ENCODE results near the gene SLC24A4. TPM values are rescaled to one million over a fixed set of nuclear protein-coding genes. Genes with fewer than 3 reads are reported as not detected.

Gene SLC24A4
- total and polyA plus RNA-seq, 2 donors (not counting 3 experiments of a cell fraction or from before 2014, with no cell fraction given) = 0.07 to 0.08 TPM

DNA sequence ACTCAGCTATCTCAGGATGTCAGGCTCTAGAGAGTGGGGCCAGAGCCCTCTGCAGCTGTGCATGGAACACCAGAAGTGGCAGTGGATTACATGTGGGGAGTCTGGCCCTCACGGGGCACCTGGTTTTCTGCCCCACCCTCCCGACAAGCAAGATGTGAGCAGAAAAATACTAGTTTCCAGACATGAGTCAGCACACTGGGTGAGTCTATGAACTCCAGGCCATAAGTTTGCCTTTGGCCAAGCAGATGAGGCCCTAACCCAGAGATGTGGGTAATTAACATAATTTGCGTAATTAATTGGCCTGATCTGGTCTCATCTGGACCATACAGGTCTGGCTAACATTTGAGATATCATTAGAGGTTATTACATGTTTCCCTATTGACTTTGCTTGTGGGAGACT is 37.7 kb upstream of the SLC24A4 start:
- no peaks in the 10 kb centered on the region for H4K20me1 ChIP-seq (replicated peaks; ENCODE audit: control insufficient read depth, extremely low read depth, insufficient read depth, low read length)
- H3K9me3 ChIP-seq (replicated peaks; ENCODE audit: control insufficient read depth, insufficient read depth, low read length) = no peaks in the 10 kb centered on the region
- no peak overlapping the region for H3K4me3 ChIP-seq (replicated peaks in 1 of 3; ENCODE audit: insufficient read depth in 1 of 3, low read depth in 1 of 3, low read length in 3 of 3)
- H3K4me1 ChIP-seq (ENCODE audit: control insufficient read depth, extremely low read depth, insufficient read depth, low read length) = no peaks in the 10 kb centered on the region
- no peak overlapping the region for H3K4me2 ChIP-seq (ENCODE audit: insufficient read depth, low read length)
- CTCF ChIA-PET = no interaction called here
- no peak for TF ChIP-seq EZH2 (IDR thresholded peaks at IDR 0.05; ENCODE audit: borderline replicate concordance, low read depth, low read length, severe bottlenecking)
- TF ChIP-seq FOS (IDR thresholded peaks at IDR 0.05; ENCODE audit: borderline replicate concordance, insufficient read depth, low read length) = no peak
- no peak for DNase-seq (ENCODE audit: low read depth, low spot score)
- H3K79me2 ChIP-seq (ENCODE audit: control insufficient read depth, insufficient read depth, low read length) = no peaks in the 10 kb centered on the region
- no peaks in the 10 kb centered on the region for H3K27me3 ChIP-seq (ENCODE audit: control insufficient read depth in 2 of 2, insufficient read depth in 2 of 2, low read length in 2 of 2)
- no peak overlapping the region for H3K27ac ChIP-seq (ENCODE audit: insufficient read depth, low read depth, low read length)
- intact Hi-C loops (cut with micrococcal nuclease) = no loop called here
- BruUV-seq (replicated peaks) = no TSS peak
- FAIRE-seq = no peak
- POLR2A ChIA-PET = no interaction called here
- no peak overlapping the region for H2AFZ ChIP-seq (ENCODE audit: low read depth, low read length)
- no peaks in the 10 kb centered on the region for H3K9me1 ChIP-seq (replicated peaks; ENCODE audit: control insufficient read depth, extremely low read depth, insufficient read depth, low read length)
- H3K36me3 ChIP-seq (ENCODE audit: control insufficient read depth in 2 of 2, extremely low read depth in 1 of 2, insufficient read depth in 2 of 2, low read length in 2 of 2) = no peaks in the 10 kb centered on the region
- dilution Hi-C loops (cut with MboI; ENCODE audit: extremely low pct_ligation_motif_present, low sequenced_read_pairs) = no loop called here
- no peak overlapping the region for H3K9ac ChIP-seq (replicated peaks; ENCODE audit: extremely low read depth, insufficient read depth, low read length)

GRCh38 chr14:92287987-92288386 is 35.0 kb upstream of the SLC24A4 start:
- no peaks in the 10 kb centered on the region for H3K9me3 ChIP-seq (replicated peaks; ENCODE audit: control insufficient read depth, insufficient read depth, low read length)
- H3K79me2 ChIP-seq (ENCODE audit: control insufficient read depth, insufficient read depth, low read length) = no peaks in the 10 kb centered on the region
- H3K27ac ChIP-seq (ENCODE audit: insufficient read depth, low read depth, low read length) = no peak overlapping the region
- FAIRE-seq = no peak
- TF ChIP-seq MYC (IDR thresholded peaks at IDR 0.05; ENCODE audit: low read depth, low read length) (no peak), POLR2A (IDR thresholded peaks at IDR 0.05; ENCODE audit: low read depth, low read length) (no peak), FOS (IDR thresholded peaks at IDR 0.05; ENCODE audit: borderline replicate concordance, insufficient read depth, low read length) (no peak)
- no peak overlapping the region for H3K4me2 ChIP-seq (ENCODE audit: insufficient read depth, low read length)
- dilution Hi-C loops (cut with MboI; ENCODE audit: extremely low pct_ligation_motif_present, low sequenced_read_pairs) = no loop called here
- no peaks in the 10 kb centered on the region for H3K36me3 ChIP-seq (ENCODE audit: control insufficient read depth in 2 of 2, extremely low read depth in 1 of 2, insufficient read depth in 2 of 2, low read length in 2 of 2)
- H3K4me3 ChIP-seq (replicated peaks in 1 of 3; ENCODE audit: insufficient read depth in 1 of 3, low read depth in 1 of 3, low read length in 3 of 3) = no peak overlapping the region
- intact Hi-C loops (cut with micrococcal nuclease) = no loop called here
- BruUV-seq (replicated peaks) = no TSS peak
- ChIA-PET POLR2A (no interaction called here), CTCF (no interaction called here)
- no peaks in the 10 kb centered on the region for H3K27me3 ChIP-seq (ENCODE audit: control insufficient read depth in 2 of 2, insufficient read depth in 2 of 2, low read length in 2 of 2)
- H3K9ac ChIP-seq (replicated peaks; ENCODE audit: extremely low read depth, insufficient read depth, low read length) = no peak overlapping the region
- no peaks in the 10 kb centered on the region for H3K9me1 ChIP-seq (replicated peaks; ENCODE audit: control insufficient read depth, extremely low read depth, insufficient read depth, low read length)
- no peak for DNase-seq (ENCODE audit: low read depth, low spot score)
- no peaks in the 10 kb centered on the region for H4K20me1 ChIP-seq (replicated peaks; ENCODE audit: control insufficient read depth, extremely low read depth, insufficient read depth, low read length)
- no peaks in the 10 kb centered on the region for H3K4me1 ChIP-seq (ENCODE audit: control insufficient read depth, extremely low read depth, insufficient read depth, low read length)
- no peak overlapping the region for H2AFZ ChIP-seq (ENCODE audit: low read depth, low read length)

Data from endothelial cell of umbilical vein (primary cell).